Heart left ventricle (tissue), 16 donors: ENCODE results near the gene SMIM12. TPM values are rescaled to one million over a fixed set of nuclear protein-coding genes. Genes with fewer than 3 reads are reported as not detected.
A peak's percentile ranks its signal among the peaks of the same experiment; 100 is the strongest.

Experiments
- ATAC-seq, 4 donors: fragments of 200-7000 bp; cut with Tn5 transposase; one replicate each; pipeline ENCODE4 v1.9.1; 2020 to 2022; ENCODE audit warnings: moderate library complexity in 4 of 4, mild to moderate bottlenecking in 3 of 4, moderate number of reproducible peaks in 1 of 4
- DNase-seq, 5 donors: peaks; one replicate each; pipeline ENCODE4 v3.0.0-alpha.2; 2020
- H3K27ac ChIP-seq, 12 donors: fragments of 200-600 bp; sonication (generic) in 4 of 12; one replicate each; pipeline versions ENCODE4 v1.5.0 to v1.8.0; 2016 to 2022; ENCODE audit warnings: mild to moderate bottlenecking in 2 of 12
- H3K27me3 ChIP-seq, 9 donors: fragments of 200-600 bp; sonication (generic) in 2 of 9; one replicate each; pipeline versions ENCODE4 v1.5.1 to v1.8.0; 2016 to 2022; ENCODE audit warnings: mild to moderate bottlenecking in 3 of 9
- H3K36me3 ChIP-seq, 9 donors: fragments of 200-600 bp; sonication (generic) in 2 of 9; one replicate each; pipeline versions ENCODE4 v1.5.0 to v1.8.0; 2018 to 2022; ENCODE audit warnings: mild to moderate bottlenecking in 2 of 9
- H3K4me1 ChIP-seq, 12 donors: fragments of 200-600 bp; sonication (generic) in 4 of 12; one replicate each; pipeline versions ENCODE4 v1.5.0 to v1.8.0; 2016 to 2022; ENCODE audit warnings: mild to moderate bottlenecking in 3 of 12
- H3K4me3 ChIP-seq, 12 donors: fragments of 200-600 bp; sonication (generic) in 4 of 12; one replicate each; pipeline versions ENCODE4 v1.5.0 to v1.8.0; 2017 to 2022; ENCODE audit warnings: mild to moderate bottlenecking in 9 of 12, moderate library complexity in 4 of 12
- H3K9me3 ChIP-seq, 12 donors: fragments of 200-600 bp; sonication (generic) in 4 of 12; one replicate each; pipeline versions ENCODE4 v1.5.0 to v1.8.0; 2016 to 2022; ENCODE audit warnings: mild to moderate bottlenecking in 1 of 12
- POLR2A ChIP-seq, 2 donors: fragments of 450-650 bp; IDR thresholded peaks; one replicate each; pipeline ENCODE4 v1.6.1; 2017; ENCODE audit warnings: antibody characterized with exemption in 2 of 2, mild to moderate bottlenecking in 2 of 2, moderate library complexity in 2 of 2
- WGBS, 4 donors: extraction: QIAGEN DNeasy Blood & Tissue Kit in 2 of 4; methylation state at CpG; one replicate each; pipeline versions ENCODE4 v1.1.5 to v1.1.7; 2013 to 2018; 5-methylcytosine and 5-hydroxymethylcytosine counted together
- intact Hi-C, 10 donors: fragments of 100-400 bp; cut with DNase I; formaldehyde crosslinking; loops; one replicate each; pipeline versions ENCODE4 v1.11.1 to v1.14.2; 2022
- polyA plus RNA-seq, 2 donors: library from polyadenylated mRNA; stranded (reverse); fragments of 200-250 nt; gene quantifications; one replicate each; pipeline ENCODE4 v1.2.3, GENCODE V29; 2013
- total RNA-seq, 9 donors: library from RNA; depleted of rRNA in 2 of 9; stranded (reverse); fragments of >200 nt in 2 of 9; fragmentation: NEBNext Ultra II Directional in 3 of 9; extraction: Animal tissue kit (Norgen Biotek cat#: 25700) in 3 of 9; gene quantifications; one replicate each; pipeline versions ENCODE4 v1.1.0 to v1.2.4, GENCODE V29; 2016 to 2023
- TF ChIP-seq, protein P1 (sequence below), 12 donors: fragments of 200-600 bp; sonication (generic) in 4 of 12; IDR thresholded peaks; one replicate each; pipeline versions ENCODE4 v1.5.0 to v1.8.0; 2018 to 2022; ENCODE audit warnings: antibody characterized with exemption in 12 of 12, mild to moderate bottlenecking in 5 of 12
- donor health status: ischemic (EF 13 %, LVEDD 7.1; RV severe dilation, severe dysfunction).
- donor health status: healthy with polysubstance abuse.
- donor health status: DM: no; HTN: yes; CAD: no.
- donor health status: DM: no; HTN: no; CAD: no.
- donor health status: ischemic (EF 25% LVEDD 6.9; RV normal size, moderate dysfunction).
- donor health status: ischemic (EF 25% LVEDD 5.7; RV mildly dilated, moderate dysfunction).
- donor health status: healthy.
- donor health status: DM: yes; HTN: yes; CAD: no.
- donor health status: ischemic (EF 35%, LVEDD 5.7; RV mildly dilated, moderate dysfunction).
- donor health status: nonischemic (EF 11% LVEDD 7.7; RV severe dilation, severe dysfunction).
- donor health status: DM: yes; HTN: yes; CAD: no.
- donor health status: PGD.
- donor health status: ischemic (EF 29% LVEDD 5.4; RV normal size, mild dysfunction).
- donor health status: nonischemic (EF 23%, LVEDD 6.1; RV moderate dilation, normal function).

The SMIM12 gene
- total and polyA plus RNA-seq, 11 donors: 16.1 to 98.5 (median 37.8) TPM

DNA sequence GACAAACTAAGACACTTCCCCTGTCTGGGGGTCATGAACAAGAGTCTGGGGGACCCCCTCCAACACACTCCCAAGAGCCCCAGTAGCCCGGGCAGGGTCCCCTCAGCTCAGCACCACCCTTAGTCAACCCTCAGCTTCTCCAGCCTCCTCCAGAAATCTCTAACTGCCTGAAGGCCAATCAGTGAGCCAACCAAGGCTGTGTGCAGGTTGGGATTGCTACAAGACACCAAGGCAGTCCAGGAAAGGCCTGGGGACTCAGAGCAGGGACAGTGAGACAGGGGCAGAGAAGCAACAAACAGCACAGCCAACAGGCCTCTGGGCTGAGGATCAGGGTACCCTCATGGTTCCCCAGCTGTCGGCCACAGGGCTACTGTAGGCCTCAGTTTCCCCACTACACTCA lies 13.3 kb downstream of the SMIM12 start:
- peaks cover 0 to 87% (median 55%) of the 10 kb centered on the region in 12 donors for H3K4me1 ChIP-seq
- no peaks in the 10 kb centered on the region for H3K27me3 ChIP-seq
- intact Hi-C loops: no loop called here
- 89 to 100% (median 91%) methylated on average over 2 of the region's 2 CpGs for WGBS, 4 donors
- no peaks in the 10 kb centered on the region for H3K9me3 ChIP-seq
- TF ChIP-seq POLR2A (IDR thresholded peaks at IDR 0.05): no peak
- TF ChIP-seq, protein P1, sequence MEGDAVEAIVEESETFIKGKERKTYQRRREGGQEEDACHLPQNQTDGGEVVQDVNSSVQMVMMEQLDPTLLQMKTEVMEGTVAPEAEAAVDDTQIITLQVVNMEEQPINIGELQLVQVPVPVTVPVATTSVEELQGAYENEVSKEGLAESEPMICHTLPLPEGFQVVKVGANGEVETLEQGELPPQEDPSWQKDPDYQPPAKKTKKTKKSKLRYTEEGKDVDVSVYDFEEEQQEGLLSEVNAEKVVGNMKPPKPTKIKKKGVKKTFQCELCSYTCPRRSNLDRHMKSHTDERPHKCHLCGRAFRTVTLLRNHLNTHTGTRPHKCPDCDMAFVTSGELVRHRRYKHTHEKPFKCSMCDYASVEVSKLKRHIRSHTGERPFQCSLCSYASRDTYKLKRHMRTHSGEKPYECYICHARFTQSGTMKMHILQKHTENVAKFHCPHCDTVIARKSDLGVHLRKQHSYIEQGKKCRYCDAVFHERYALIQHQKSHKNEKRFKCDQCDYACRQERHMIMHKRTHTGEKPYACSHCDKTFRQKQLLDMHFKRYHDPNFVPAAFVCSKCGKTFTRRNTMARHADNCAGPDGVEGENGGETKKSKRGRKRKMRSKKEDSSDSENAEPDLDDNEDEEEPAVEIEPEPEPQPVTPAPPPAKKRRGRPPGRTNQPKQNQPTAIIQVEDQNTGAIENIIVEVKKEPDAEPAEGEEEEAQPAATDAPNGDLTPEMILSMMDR (IDR thresholded peaks at IDR 0.05): no peak
- H3K4me3 ChIP-seq: no peak overlapping the region
- DNase-seq (no peak), ATAC-seq (no peak)
- peak overlapping the region in 10 of 12 donors; percentile 4 to 88 (median 52) for H3K27ac ChIP-seq
- peaks cover 0 to 29% (median 3%) of the 10 kb centered on the region in 9 donors for H3K36me3 ChIP-seq

DNA sequence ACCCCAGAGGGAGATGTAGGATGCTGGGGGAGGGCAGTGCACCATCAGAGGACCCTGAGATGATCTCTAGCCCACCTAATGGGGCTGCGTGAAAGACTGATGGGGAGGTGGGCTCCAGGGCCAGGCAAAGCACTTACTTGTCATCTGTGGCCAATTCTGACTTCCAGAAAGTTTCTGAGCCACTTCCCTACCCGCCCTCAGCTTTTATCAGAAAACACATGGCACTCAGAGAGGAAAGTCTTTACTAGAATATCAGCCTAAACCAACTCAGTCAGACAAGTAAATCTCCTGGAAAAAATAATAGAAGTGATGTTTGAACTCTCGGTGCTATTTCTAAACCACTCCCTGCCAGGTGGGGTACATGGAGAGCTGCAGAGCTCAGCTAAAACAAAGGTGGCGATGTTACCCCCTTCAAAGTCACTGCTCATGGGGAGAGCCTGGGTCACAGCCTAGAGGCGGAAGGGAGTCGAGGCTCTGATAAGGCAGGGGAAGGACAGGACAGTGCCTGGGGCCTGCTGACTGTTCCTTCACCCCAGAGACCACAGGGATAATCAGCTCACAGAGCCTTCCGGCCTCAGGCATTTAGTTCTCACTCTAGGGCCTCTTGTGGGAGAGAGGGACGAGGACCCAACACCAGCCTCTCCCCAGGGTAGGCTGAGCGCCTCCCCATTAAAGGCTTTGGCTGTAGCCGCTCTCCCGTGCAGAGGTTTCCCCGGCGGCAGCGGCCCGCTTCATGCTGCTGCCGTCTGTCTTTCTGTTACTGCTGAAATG lies 14.2 kb downstream of the SMIM12 start:
- intact Hi-C loops: no loop called here
- Histone ChIP-seq H3K27me3 (no peaks in the 10 kb centered on the region), H3K4me1 (peaks cover 0 to 81% (median 47%) of the 10 kb centered on the region in 12 donors), H3K27ac (peak overlapping the region; percentile 8 to 88 (median 72)), H3K4me3 (no peak overlapping the region), H3K36me3 (peaks cover 0 to 20% (median 3%) of the 10 kb centered on the region in 9 donors), H3K9me3 (no peaks in the 10 kb centered on the region)
- ATAC-seq: peak in 2 of 4 donors; percentile 20 to 21
- DNase-seq: no peak
- no peak for TF ChIP-seq POLR2A (IDR thresholded peaks at IDR 0.05)
- TF ChIP-seq, protein P1 (IDR thresholded peaks at IDR 0.05): no peak
- 74 to 83% (median 78%) methylated on average over 16 of the region's 16 CpGs for WGBS, 4 donors

DNA sequence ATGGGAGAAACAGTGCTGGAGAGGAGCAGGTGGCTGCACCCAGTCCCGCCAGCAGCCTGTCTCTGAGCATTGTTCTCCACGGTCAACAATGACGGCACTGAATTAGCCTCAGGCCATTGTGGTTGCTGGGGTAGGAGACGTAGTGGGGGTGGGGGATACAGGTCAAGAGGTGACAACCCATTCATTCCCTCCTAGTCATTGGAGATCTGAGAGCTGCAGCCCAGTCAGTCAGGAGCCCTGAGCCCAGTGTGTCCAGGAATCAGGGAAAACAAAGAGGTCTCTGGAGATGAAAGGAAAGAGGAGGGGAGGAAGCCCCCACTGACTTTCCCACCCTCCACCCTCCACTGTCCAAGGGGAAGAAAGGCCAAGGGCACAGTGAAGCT lies 15.3 kb downstream of the SMIM12 start:
- DNase-seq (peak in 2 of 5 donors; percentile 50 to 56), ATAC-seq (peak; percentile 17 to 62 (median 39))
- WGBS, 4 donors: 57 to 76% (median 74%) methylated on average over 4 of the region's 4 CpGs

More for the DNA sequence above, 15.3 kb downstream of the SMIM12 start:
- Histone ChIP-seq H3K4me1 (peaks cover 0 to 82% (median 44%) of the 10 kb centered on the region in 12 donors), H3K9me3 (no peaks in the 10 kb centered on the region), H3K4me3 (no peak overlapping the region), H3K36me3 (peaks cover 0 to 11% (median 0%) of the 10 kb centered on the region in 9 donors), H3K27me3 (no peaks in the 10 kb centered on the region), H3K27ac (peak overlapping the region; percentile 66 to 88 (median 77))
- intact Hi-C loops: no loop called here
- TF ChIP-seq POLR2A (IDR thresholded peaks at IDR 0.05): no peak
- TF ChIP-seq, protein P1 (IDR thresholded peaks at IDR 0.05): no peak
